ENCODE results near the gene WWOX. TPM values are rescaled to one million over a fixed set of nuclear protein-coding genes. Genes with fewer than 3 reads are reported as not detected.

WWOX gene
- total RNA-seq, 1 experiment from 2014 or later, result 35.6 TPM

- no peak overlapping the region for H3K4me2 ChIP-seq
- H3K36me3 ChIP-seq (ENCODE audit: low read depth), result no peaks in the 10 kb centered on the region
- no peak overlapping the region for H3K27ac ChIP-seq
- H3K9me2 ChIP-seq (ENCODE audit: insufficient read depth), result no peaks in the 10 kb centered on the region
- intact Hi-C loops (cut with micrococcal nuclease; ENCODE audit: unreplicated experiment), result no loop called here
- TF ChIP-seq CTCF (conservative IDR thresholded peaks at IDR 0.05) (no peak), EZH2 (IDR thresholded peaks at IDR 0.05; ENCODE audit: low read depth) (no peak)
- CTCF ChIA-PET, result no interaction called here
- no peaks in the 10 kb centered on the region for H3K9me3 ChIP-seq (ENCODE audit: insufficient read depth, low read depth)
- no peaks in the 10 kb centered on the region for H4K20me1 ChIP-seq (ENCODE audit: insufficient read depth)
- no TSS peak for BruUV-seq (replicated peaks)
- no peaks in the 10 kb centered on the region for H3K27me3 ChIP-seq (ENCODE audit: insufficient read depth, low read depth)
- H3K4me3 ChIP-seq, result no peak overlapping the region
- POLR2A ChIA-PET (ENCODE audit: unreplicated experiment), result no interaction called here
- H2AFZ ChIP-seq, result no peak overlapping the region
- H3K79me2 ChIP-seq (ENCODE audit: low read depth), result no peaks in the 10 kb centered on the region
- H3F3A ChIP-seq (ENCODE audit: insufficient read depth, low read depth), result no peaks in the 10 kb centered on the region
- no peaks in the 10 kb centered on the region for H3K4me1 ChIP-seq (replicated peaks; ENCODE audit: insufficient read depth)
- DNase-seq, result no peak
Measured at GRCh38 chr16:79184464-79185030, 1085.1 kb downstream of the WWOX start.

DNA sequence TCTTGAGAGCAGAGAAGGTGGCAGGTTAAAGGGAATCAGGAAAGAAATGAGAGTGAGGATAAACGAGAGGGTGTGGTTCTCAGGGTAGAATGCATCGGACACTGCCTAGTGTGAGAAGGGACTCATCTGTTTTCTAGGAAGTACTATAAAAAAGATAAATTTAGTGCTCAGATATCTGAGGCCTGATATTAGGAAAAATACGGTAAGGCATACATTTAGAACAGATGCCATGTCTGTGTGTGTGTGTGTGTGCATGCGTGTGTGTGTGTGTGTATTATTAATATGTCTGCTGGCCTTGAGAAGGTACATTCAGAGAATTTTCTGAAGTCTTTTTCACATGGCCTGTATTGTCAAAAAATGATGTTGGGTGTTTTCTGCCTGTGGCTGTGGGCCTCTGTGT lies 1086.3 kb downstream of the WWOX start:
- H3K27ac ChIP-seq, result no peak overlapping the region
- H3K4me1 ChIP-seq (replicated peaks; ENCODE audit: insufficient read depth), result no peaks in the 10 kb centered on the region
- ChIA-PET CTCF (no interaction called here), POLR2A (ENCODE audit: unreplicated experiment) (no interaction called here)
- H2AFZ ChIP-seq, result no peak overlapping the region
- no peaks in the 10 kb centered on the region for H3K27me3 ChIP-seq (ENCODE audit: insufficient read depth, low read depth)
- H3K4me2 ChIP-seq, result no peak overlapping the region
- no peaks in the 10 kb centered on the region for H4K20me1 ChIP-seq (ENCODE audit: insufficient read depth)
- H3K79me2 ChIP-seq (ENCODE audit: low read depth), result no peaks in the 10 kb centered on the region
- BruUV-seq (replicated peaks), result no TSS peak
- no peaks in the 10 kb centered on the region for H3F3A ChIP-seq (ENCODE audit: insufficient read depth, low read depth)
- H3K36me3 ChIP-seq (ENCODE audit: low read depth), result no peaks in the 10 kb centered on the region
- no peaks in the 10 kb centered on the region for H3K9me3 ChIP-seq (ENCODE audit: insufficient read depth, low read depth)
- no peak for TF ChIP-seq EZH2 (IDR thresholded peaks at IDR 0.05; ENCODE audit: low read depth)
- no peak for TF ChIP-seq CTCF (conservative IDR thresholded peaks at IDR 0.05)
- H3K9me2 ChIP-seq (ENCODE audit: insufficient read depth), result no peaks in the 10 kb centered on the region
- no peak overlapping the region for H3K4me3 ChIP-seq
- DNase-seq, result no peak
- intact Hi-C loops (cut with micrococcal nuclease; ENCODE audit: unreplicated experiment), result no loop called here

DNA sequence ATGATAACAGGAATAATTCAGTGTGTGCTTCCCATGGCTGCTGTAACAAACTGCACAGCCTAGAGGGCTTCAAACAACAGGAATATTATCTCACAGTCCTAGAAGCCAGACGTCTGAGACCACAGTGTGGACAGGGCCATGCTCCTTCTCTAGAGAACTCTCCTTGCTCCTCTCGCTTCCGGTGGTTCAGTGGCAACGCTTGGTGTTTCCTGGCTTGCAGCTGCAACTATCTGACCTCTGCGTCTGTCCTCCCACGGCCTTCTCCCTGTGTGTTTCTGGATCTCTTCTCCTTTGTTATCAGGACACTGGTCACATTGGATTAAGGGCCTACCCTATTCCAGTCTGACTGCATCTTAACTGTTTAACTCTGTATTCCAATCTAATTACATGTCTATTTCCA lies 1086.7 kb downstream of the WWOX start:
- H3K27me3 ChIP-seq (ENCODE audit: insufficient read depth, low read depth), result no peaks in the 10 kb centered on the region
- H3K79me2 ChIP-seq (ENCODE audit: low read depth), result no peaks in the 10 kb centered on the region
- H3K4me3 ChIP-seq, result no peak overlapping the region
- intact Hi-C loops (cut with micrococcal nuclease; ENCODE audit: unreplicated experiment), result no loop called here
- no peaks in the 10 kb centered on the region for H4K20me1 ChIP-seq (ENCODE audit: insufficient read depth)
- H3K9me2 ChIP-seq (ENCODE audit: insufficient read depth), result no peaks in the 10 kb centered on the region
- no peaks in the 10 kb centered on the region for H3K4me1 ChIP-seq (replicated peaks; ENCODE audit: insufficient read depth)
- ChIA-PET CTCF (no interaction called here), POLR2A (ENCODE audit: unreplicated experiment) (no interaction called here)
- no peaks in the 10 kb centered on the region for H3K9me3 ChIP-seq (ENCODE audit: insufficient read depth, low read depth)
- H3F3A ChIP-seq (ENCODE audit: insufficient read depth, low read depth), result no peaks in the 10 kb centered on the region
- TF ChIP-seq EZH2 (IDR thresholded peaks at IDR 0.05; ENCODE audit: low read depth) (no peak), CTCF (conservative IDR thresholded peaks at IDR 0.05) (no peak)
- DNase-seq, result no peak
- BruUV-seq (replicated peaks), result no TSS peak
- no peak overlapping the region for H3K4me2 ChIP-seq
- no peaks in the 10 kb centered on the region for H3K36me3 ChIP-seq (ENCODE audit: low read depth)
- H2AFZ ChIP-seq, result no peak overlapping the region
- H3K27ac ChIP-seq, result no peak overlapping the region

Data from PC-9 (cell line).